Midbrain (tissue), 1 donor: ENCODE data around the gene MYO15B.
"Not testable (repeated sequence)": the region's sequence is repeated elsewhere in the genome, so short reads cannot be mapped to it uniquely, and the experiment has no call there.

ENCODE experiments used
- DNase-seq: peaks from one replicate; lab custom pipeline; 2025; lab: John Stamatoyannopoulos, UW

Gene MYO15B

GRCh38 chr17:75575728-75576127 lies 11.9 kb upstream of the MYO15B start:
- no peak for DNase-seq

GRCh38 chr17:75576661-75577060 lies 10.9 kb upstream of the MYO15B start:
- DNase-seq = no peak

DNA sequence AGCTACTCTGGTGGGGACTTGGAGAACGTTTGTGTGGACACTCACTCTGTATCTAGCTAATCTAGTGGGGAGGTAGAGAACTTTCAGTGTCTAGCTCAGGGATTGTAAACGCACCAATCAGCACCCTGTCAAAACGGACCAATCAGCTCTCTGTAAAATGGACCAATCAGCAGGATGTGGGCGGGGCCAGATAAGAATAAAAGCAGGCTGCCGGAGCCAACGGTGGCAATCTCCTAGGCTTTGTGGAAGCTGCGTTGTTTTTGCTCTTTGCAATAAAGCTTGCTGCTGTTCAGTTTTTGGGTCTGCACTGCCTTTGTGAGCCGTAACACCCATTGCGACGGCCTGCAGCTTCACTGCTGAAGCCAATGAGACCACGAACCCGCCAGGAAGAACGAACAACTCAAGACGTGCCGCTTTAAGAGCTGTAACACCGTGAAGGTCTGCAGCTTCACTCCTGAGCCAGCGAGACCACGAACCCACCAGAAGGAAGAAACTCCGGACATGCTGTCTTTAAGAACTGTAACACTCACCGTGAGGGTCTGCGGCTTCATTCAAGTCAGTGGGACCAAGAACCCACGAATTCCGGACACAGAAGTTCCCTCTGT lies 6.4 kb upstream of the MYO15B start:
- DNase-seq = not testable (repeated sequence)

GRCh38 chr17:75583197-75583596 lies 4.4 kb upstream of the MYO15B start:
- DNase-seq = not testable (repeated sequence)

GRCh38 chr17:75584849-75585175 lies 2.8 kb upstream of the MYO15B start:
- no peak for DNase-seq

DNA sequence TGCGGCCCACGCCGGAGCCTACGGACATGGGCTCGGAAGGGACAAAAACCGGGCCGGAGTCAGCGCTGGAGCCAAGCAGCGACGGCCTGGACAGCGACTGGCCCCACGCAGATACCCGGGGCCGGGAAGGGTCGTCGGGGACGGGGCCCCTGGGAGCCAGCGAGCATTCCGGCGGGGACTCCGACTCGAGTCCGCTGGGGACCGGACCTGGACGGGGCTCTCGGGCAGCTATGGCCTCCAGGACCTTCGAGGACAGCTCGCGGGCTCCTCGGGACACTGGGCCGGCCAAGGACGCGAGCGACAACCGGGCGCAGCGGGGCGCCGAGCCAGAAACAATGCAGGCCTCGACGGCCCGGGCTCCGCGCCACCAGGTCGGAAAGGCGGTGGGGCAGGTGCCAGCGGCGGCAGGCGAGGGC lies 1.0 kb downstream of the MYO15B start:
- DNase-seq = peak; percentile 37

DNA sequence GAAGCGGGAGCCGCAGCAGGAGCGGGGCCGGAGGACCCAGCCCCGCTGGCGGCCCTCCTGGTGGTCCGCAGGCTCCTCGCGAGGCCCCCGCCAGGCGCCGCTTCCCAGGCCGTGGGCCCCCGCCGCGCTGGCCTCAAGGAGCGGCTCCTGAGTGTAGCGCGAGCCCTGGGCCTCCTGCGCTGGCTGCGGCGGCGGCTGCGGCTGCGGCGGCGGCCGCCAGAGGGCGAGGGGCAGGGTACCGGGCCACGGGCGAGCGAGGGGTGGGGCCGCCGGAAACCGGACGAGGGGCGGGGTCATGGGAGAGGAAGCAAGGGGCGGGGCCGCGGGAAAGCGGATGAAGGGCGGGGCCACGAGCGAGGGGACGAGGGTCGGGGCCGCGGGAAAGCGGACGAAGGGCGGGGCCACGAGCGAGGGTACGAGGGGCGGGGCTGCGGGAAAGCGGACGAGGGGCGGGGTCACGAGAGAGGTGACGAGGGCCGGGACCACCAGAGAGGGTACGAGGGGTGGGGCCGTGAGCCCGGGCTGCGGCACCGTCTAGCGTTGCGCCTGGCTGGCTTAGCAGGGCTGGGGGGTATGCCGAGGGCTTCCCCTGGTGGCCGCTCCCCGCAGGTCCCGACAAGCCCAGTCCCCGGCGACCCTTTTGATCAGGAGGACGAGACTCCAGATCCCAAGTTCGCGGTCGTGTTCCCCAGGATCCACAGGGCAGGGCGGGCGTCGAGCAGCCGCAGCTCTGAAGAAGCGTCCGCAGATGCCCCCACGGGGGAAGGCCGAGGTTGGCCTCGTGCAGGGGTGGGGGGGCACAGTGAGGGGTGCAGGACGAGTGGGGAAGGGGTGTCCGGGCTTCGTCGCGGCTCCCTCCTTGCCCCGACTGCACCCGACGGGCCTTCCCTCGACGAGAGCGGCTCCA lies 1.7 kb downstream of the MYO15B start:
- DNase-seq = peak; percentile 82

DNA sequence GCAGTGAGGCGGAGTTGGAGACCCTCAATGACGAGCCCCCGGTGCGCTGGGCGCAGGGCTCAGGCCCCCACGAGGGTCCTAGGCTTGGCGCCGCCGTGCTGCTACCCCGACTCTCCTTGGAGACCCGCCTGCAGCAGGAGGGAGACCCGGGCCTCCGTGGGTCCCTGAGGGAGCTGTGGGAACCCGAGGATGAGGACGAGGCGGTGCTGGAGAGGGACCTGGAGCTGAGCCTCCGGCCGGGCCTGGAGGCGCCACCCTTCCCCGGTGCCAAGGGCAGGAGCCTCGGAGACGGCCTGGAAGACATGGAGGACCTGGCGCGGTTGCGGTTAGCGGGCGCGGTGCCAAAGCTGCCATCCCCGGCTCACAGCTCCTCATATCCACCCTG lies 2.3 kb downstream of the MYO15B start:
- DNase-seq = no peak

- no peak for DNase-seq
Measured at GRCh38 chr17:75590314-75590761, 2.7 kb downstream of the MYO15B start.

DNA sequence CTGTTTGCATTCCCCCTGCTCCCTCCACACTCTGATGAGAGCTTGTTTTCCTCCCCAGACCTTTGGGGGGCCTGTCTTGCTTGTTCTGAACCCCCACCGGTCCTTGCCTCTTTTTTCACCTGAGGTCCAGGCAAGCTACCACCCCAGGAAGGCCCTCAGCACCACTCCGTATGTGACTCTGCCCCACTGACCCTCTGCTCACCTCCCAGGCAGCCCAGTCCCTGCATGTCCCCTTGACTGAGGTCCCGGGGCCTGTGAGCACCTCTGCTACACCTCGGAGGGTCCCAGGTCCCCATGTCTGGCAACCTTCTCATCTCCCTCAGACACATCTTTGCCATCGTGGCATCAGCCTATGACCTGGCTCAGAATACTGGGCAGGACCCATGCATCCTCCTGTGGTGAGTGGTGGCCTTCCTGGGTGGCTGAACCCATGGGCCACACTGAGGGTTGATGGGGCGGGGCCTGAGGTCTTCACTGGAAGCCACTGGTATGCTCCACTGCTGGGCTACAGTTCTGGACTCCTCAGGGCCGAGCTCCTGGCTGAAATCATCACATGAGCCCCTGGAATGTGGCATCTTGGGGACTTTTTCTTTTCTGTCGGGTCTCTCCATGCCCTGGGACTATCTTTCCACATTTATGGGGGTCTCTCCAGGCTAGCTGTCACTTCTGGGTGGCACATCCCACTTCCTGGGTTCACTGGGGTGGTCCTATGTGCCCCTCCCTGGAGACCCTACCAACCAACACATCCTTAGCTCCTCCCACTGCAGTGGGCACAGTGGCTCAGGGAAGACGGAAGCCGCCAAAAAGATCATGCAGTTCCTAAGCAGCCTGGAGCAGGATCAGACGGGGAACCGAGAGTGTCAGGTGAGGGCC lies 3.5 kb downstream of the MYO15B start:
- no peak for DNase-seq

GRCh38 chr17:75591722-75592302 lies 4.2 kb downstream of the MYO15B start:
- DNase-seq = no peak

DNA sequence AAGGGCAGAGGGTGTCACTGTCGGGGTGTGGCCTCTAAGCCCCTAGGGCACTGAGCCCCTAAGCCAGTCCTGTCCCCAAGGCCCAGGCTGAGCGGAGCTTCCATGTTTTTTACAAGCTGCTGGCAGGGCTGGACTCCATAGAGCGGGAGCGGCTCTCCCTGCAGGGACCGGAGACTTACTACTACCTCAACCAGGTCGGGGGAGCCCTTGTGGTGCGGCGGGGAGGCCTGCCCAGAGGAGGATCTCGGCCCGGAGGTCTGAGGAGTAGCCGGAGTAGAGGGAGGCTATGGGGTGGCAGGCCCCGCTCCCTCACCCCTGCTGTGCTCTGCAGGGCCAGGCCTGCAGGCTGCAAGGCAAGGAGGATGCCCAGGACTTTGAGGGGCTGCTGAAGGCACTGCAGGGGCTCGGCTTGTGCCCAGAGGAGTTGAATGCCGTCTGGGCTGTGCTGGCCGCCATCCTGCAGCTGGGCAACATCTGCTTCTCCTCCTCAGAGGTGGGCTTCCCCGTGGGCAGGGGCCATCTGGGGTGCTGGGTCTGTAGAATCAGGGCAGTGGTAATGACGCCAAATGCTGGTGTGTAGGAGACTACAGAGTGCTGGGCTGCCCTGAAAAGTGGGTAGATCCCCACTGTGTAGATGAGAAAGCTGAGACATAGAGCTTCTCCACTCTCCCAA lies 4.9 kb downstream of the MYO15B start:
- DNase-seq = no peak

DNA sequence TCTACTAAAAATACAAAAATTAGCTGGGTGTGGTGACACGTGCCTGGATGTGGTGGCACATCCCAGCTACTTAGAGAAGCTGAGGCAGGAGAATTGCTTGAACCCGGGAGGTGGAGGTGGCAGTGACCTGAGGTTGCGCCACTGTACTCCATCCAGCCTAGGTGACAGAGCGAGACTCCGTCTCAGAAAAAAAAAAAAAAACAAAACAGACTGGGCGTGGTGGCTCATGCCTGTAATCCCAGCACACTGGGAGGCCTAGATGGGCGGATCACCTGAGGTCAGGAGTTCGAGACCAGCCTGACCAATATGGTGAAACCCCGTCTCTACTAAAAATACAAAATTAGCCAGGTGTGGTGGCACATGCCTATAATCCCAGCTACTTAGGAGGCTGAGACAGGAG lies 5.8 kb downstream of the MYO15B start:
- not testable (repeated sequence) for DNase-seq

- DNase-seq = no peak
Measured at GRCh38 chr17:75594499-75595283, 7.1 kb downstream of the MYO15B start.

DNA sequence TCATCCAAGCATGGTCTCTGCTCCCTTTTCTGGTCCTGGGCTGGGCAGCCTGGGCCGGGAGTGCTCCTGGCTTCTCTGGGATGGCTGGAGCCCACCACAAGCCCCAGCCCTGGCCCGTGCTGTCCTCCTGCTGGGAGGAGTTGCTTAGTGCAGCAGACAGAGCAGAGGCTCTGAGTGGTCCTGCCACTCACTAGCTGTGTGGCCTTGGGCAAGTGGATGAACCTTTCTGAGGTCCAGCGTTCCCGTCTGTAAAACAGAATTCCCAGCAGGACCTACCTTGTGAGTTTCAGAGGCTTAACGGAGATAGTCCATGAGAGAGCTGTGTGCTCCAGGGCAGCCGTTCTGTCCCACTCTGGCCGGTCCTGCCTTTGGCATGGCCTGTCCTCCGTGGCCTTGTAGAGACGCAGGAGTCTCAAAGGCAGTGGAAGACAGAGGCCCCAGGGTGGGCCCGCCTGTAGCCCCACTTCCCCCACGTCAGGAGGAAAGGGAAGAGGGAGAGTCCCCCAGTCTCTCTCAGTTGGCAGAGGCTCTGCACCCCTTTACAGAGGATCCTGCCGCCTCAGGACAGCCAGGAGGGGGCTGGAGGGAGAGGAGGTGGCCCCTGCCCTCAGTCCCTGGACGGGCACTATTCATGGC lies 7.8 kb downstream of the MYO15B start:
- no peak for DNase-seq

GRCh38 chr17:75595920-75596313 lies 8.3 kb downstream of the MYO15B start:
- no peak for DNase-seq

- no peak for DNase-seq
Measured at GRCh38 chr17:75596320-75597087, 8.9 kb downstream of the MYO15B start.

DNA sequence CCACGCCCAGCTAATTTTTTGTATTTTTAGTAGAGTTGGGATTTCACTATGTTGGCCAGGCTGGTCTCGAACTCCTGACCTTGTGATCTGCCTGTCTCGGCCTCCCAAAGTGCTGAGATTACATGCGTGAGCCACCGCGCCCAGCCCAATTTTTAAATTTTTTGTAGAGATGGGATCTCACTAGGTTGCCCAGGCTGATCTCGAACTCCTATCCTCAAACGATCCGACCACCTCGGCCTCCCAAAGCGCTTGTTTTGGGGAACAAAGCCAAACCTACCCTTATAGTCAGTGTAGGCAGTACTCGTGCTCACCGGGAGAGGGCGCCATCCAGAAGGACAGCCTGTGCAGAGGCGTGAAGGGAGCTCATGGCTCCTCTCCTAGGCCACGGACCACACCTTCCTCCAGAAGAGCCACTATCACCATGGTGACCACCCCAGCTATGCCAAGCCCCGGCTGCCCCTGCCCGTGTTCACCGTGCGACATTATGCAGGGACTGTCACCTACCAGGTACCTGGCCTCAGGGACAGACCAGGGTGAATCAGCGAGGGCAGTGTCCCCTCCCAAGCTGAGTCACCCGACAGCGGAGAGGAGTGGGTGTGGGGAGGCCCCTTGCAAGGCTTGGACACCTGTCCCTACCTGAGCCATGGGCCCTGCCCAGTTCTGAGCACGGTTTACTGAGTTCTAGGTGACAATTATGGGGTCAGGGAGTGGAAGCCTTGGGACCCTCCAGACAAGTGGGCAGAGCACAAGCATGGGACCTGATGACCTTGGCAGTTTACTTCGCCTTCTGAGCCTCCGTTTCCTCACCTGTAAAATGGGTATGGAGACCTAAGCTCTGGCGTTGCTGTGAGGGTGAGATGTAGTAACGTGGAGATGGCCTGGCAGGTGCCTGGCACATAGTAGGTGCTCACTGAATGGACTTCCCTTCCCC lies 13.7 kb downstream of the MYO15B start:
- peak; percentile 2 for DNase-seq
